Right lobe of liver (tissue), 6 donors: ENCODE results near the gene HP1BP3. TPM values are rescaled to one million over a fixed set of nuclear protein-coding genes. Genes with fewer than 3 reads are reported as not detected.

Source experiments
- ATAC-seq, 4 donors: fragments of 200-7000 bp; cut with Tn5 transposase; one replicate each; pipeline ENCODE4 v1.9.1; 2020; ENCODE audit warnings: mild to moderate bottlenecking in 4 of 4, moderate library complexity in 4 of 4
- DNase-seq, 3 donors: peaks; one replicate each; pipeline ENCODE4 v3.0.0-alpha.2; 2020
- H3K27ac ChIP-seq, 3 donors: fragments of 200-600 bp; one replicate each; pipeline ENCODE4 v1.8.0; 2022
- H3K27me3 ChIP-seq, 2 donors: fragments of 200-600 bp; one replicate each; pipeline ENCODE4 v1.8.0; 2022
- H3K36me3 ChIP-seq, 4 donors: fragments of 200-600 bp; sonication (generic) in 1 of 4; one replicate each; pipeline versions ENCODE4 v1.5.1 to v1.8.0; 2017 to 2022; ENCODE audit warnings: control low read depth in 1 of 4
- H3K4me1 ChIP-seq, 4 donors: fragments of 200-600 bp; sonication (generic) in 1 of 4; one replicate each; pipeline versions ENCODE4 v1.5.1 to v1.8.0; 2017 to 2022; ENCODE audit warnings: control low read depth in 1 of 4
- H3K4me3 ChIP-seq, 3 donors: fragments of 200-600 bp; one replicate each; pipeline ENCODE4 v1.8.0; 2022
- H3K9me3 ChIP-seq, 4 donors: fragments of 200-600 bp; sonication (generic) in 1 of 4; one replicate each; pipeline versions ENCODE4 v1.5.1 to v1.8.0; 2017 to 2022; ENCODE audit warnings: control low read depth in 1 of 4
- POLR2A ChIP-seq: fragments of 450-650 bp; IDR thresholded peaks from one replicate; pipeline ENCODE4 v1.6.1; 2017; ENCODE audit warnings: antibody characterized with exemption, mild to moderate bottlenecking
- WGBS: methylation state at CpG from one replicate; pipeline ENCODE4 v1.1.6; 2018; ENCODE audit warnings: low coverage, low lambda C conversion rate; ENCODE audit not compliant: insufficient coverage; ENCODE audit errors: missing lambda C conversion rate; 5-methylcytosine and 5-hydroxymethylcytosine counted together
- intact Hi-C, 2 donors: fragments of 100-400 bp; cut with DNase I; formaldehyde crosslinking; loops; one replicate each; pipeline versions ENCODE4 v1.11.2 to v1.14.1; 2022
- total RNA-seq, 6 experiments: library from RNA; depleted of rRNA in 2 of 6; stranded (reverse); fragments of >200 nt in 2 of 6; fragmentation: NEBNext Ultra II Directional in 3 of 6; extraction: Animal tissue kit (Norgen Biotek cat#: 25700) in 3 of 6; gene quantifications; one replicate each; pipeline versions ENCODE4 v1.1.0 to v1.2.4, GENCODE V29; 2016 to 2023
- TF ChIP-seq, protein P1 (sequence below), 4 donors: fragments of 200-600 bp in 3 of 4; fragments of 450-650 bp in 1 of 4; IDR thresholded peaks; one replicate each; pipeline versions ENCODE4 v1.5.1 to v1.8.0; 2016 to 2022; ENCODE audit warnings: antibody characterized with exemption in 4 of 4, mild to moderate bottlenecking in 2 of 4
- donor health status: DM: no; HTN: yes; CAD: no.
- donor health status: DM: no; HTN: no; CAD: no.
- donor health status: DM: no; HTN: no; CAD: no.
- donor health status: DM: no; HTN: yes; CAD: no.
- donor health status: DM: no; HTN: yes; CAD: no.

Gene HP1BP3
- total RNA-seq, 6 experiments from 2014 or later: 60.6 to 84.6 (median 70.7) TPM

DNA sequence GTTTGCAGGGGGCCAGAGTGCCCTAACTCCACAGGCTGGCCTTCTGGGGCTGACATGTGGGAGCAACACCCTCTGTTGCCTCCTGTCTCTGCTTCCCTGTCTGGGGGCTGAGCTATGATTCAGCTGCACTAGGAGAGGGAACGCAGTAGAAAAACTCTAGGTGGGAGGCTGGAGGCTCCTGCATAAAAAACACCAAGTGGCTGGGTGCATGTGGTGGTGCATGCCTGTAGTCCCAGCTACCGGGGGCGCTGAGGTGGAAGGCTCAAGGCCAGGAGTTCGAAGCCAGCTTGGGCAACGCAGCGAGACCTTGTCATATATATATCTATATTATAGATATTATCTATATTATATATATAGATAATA, 74.9 kb downstream of the HP1BP3 start:
- intact Hi-C loops: no loop called here
- peaks cover 0 to 1% (median 0%) of the 10 kb centered on the region in 4 donors for H3K4me1 ChIP-seq
- WGBS: 86% methylated on average over 6 of the region's 6 CpGs
- no peak overlapping the region for H3K4me3 ChIP-seq
- no peaks in the 10 kb centered on the region for H3K27me3 ChIP-seq
- ATAC-seq (no peak), DNase-seq (no peak)
- H3K9me3 ChIP-seq: no peaks in the 10 kb centered on the region
- H3K36me3 ChIP-seq: no peaks in the 10 kb centered on the region
- TF ChIP-seq, protein P1, sequence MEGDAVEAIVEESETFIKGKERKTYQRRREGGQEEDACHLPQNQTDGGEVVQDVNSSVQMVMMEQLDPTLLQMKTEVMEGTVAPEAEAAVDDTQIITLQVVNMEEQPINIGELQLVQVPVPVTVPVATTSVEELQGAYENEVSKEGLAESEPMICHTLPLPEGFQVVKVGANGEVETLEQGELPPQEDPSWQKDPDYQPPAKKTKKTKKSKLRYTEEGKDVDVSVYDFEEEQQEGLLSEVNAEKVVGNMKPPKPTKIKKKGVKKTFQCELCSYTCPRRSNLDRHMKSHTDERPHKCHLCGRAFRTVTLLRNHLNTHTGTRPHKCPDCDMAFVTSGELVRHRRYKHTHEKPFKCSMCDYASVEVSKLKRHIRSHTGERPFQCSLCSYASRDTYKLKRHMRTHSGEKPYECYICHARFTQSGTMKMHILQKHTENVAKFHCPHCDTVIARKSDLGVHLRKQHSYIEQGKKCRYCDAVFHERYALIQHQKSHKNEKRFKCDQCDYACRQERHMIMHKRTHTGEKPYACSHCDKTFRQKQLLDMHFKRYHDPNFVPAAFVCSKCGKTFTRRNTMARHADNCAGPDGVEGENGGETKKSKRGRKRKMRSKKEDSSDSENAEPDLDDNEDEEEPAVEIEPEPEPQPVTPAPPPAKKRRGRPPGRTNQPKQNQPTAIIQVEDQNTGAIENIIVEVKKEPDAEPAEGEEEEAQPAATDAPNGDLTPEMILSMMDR (IDR thresholded peaks at IDR 0.05): no peak
- TF ChIP-seq POLR2A: no peak
- H3K27ac ChIP-seq: no peak overlapping the region

DNA sequence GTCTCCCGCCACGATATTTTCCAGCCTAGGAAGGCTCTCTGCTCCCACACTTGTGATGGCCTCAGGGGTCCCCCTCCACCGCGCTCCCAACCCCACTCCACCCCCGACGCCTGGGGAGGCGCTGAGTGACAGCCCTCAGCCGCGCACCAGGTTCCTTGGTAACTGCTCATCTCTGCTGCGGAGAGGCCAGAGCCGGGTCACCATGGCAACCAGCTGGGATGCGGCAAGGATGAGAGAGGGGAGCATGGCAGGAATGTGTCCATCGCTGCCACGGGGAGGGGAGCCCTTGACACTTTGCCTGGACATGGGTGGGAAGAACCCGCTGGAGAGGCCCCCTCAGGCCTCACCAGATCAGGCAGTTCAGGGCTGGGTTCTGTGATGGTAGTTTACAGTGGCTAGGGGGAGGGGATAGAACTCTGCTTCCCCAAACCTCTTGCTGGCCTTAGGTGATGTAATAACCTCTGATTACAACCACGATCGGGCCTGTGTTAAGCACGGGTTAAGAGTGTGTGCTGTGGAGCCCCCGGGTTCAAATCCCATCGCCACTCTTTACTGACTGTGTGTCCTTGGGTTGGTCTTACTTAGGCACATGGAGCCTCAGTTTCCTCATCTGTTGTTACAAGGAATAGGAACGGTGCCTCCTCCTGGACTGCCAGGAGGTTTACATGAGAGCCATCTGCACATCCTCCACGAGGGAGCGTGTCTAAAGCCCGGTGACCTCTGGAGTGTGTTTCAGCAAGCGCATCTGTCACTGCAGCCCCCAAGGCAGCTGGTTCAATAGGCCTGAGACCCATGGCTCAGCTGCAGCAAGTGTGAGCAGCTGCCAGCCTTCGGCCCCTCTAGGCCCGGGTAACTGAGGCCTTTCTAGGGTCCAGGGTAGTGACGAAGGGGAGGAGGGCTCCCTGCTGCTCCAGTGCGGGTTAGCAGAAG, 75.6 kb downstream of the HP1BP3 start:
- Histone ChIP-seq H3K9me3 (no peaks in the 10 kb centered on the region), H3K27me3 (no peaks in the 10 kb centered on the region), H3K36me3 (no peaks in the 10 kb centered on the region), H3K4me3 (no peak overlapping the region), H3K4me1 (no peaks in the 10 kb centered on the region), H3K27ac (no peak overlapping the region)
- TF ChIP-seq, protein P1 (IDR thresholded peaks at IDR 0.05): no peak
- TF ChIP-seq POLR2A: no peak
- WGBS: 66% methylated on average over 6 of the region's 29 CpGs
- DNase-seq: no peak
- intact Hi-C loops: no loop called here
- ATAC-seq: no peak

DNA sequence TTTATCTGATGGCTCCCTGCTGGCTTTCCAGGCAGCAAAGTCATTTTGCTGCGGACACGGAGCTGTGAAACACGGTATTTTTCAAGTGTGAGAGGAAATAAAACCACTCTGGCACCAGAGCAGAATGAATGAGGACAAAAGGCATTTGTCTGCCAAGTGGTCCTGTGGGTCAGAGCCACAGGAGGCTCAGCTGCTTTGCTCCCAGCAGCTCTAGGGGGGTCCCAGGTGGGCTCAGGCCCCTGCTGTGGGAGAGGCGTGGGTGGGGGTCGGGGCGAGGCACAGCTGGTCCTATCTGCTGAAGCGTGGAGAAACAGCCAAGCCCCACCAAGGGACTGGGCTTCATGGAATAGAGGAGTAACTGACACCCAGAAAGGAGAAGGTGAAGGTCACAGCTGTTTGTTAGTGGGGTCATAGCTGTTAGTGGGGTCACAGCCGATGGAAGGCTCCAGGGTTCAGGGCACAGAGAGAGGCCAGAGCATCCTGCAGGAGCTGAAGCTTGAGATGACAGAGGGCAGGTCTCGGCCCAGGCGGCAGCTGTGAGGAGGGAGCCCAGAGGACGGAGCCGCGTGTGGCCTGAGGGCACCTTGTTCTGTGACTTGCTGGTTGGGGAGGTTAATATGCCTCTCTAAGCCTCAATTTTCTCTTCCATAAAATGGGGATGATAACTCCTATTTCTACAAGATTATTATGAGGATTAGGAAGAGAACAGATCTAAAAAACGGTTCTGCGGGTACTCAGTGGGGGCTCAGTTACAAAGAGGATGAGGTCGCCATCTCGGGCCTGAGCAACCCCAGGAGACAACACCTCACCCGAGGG, 76.4 kb downstream of the HP1BP3 start:
- intact Hi-C loops: no loop called here
- Histone ChIP-seq H3K9me3 (no peaks in the 10 kb centered on the region), H3K36me3 (no peaks in the 10 kb centered on the region), H3K27me3 (no peaks in the 10 kb centered on the region), H3K4me3 (no peak overlapping the region), H3K27ac (no peak overlapping the region), H3K4me1 (no peaks in the 10 kb centered on the region)
- ATAC-seq (no peak), DNase-seq (no peak)
- whole genome bisulfite sequencing: 65% methylated on average over 17 of the region's 18 CpGs
- no peak for TF ChIP-seq POLR2A
- TF ChIP-seq, protein P1 (IDR thresholded peaks at IDR 0.05): no peak

DNA sequence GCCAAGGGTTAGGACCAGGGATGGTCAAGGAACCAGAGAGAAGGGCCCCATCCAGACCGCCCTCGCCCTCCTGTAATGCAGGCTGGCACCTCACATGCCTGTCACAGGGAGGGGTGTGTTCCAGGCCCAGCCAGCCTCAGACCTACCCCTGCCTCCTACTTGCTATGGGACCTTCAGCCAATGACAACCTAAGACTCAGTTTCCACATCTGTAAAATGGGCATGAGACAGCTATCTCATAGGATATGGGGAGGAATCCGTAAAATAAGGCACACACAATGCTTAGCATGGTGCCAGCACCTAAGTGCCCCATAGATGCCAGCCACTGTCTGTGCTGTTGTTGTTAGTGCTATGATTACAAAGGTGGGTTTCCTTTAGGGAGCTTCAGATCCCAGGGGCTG, 77.2 kb downstream of the HP1BP3 start:
- no peak overlapping the region for H3K27ac ChIP-seq
- H3K4me3 ChIP-seq: no peak overlapping the region
- 93% methylated on average over 3 of the region's 3 CpGs for WGBS
- H3K4me1 ChIP-seq: no peaks in the 10 kb centered on the region
- DNase-seq (no peak), ATAC-seq (no peak)
- intact Hi-C loops: no loop called here
- no peaks in the 10 kb centered on the region for H3K9me3 ChIP-seq
- no peaks in the 10 kb centered on the region for H3K36me3 ChIP-seq
- H3K27me3 ChIP-seq: no peaks in the 10 kb centered on the region
- TF ChIP-seq, protein P1 (IDR thresholded peaks at IDR 0.05): no peak
- no peak for TF ChIP-seq POLR2A
